Measurements from ENCODE around the gene SOBP.
"Not testable (repeated sequence)": the region's sequence is repeated elsewhere in the genome, so short reads cannot be mapped to it uniquely, and the experiment has no call there.

SOBP gene, protein sequence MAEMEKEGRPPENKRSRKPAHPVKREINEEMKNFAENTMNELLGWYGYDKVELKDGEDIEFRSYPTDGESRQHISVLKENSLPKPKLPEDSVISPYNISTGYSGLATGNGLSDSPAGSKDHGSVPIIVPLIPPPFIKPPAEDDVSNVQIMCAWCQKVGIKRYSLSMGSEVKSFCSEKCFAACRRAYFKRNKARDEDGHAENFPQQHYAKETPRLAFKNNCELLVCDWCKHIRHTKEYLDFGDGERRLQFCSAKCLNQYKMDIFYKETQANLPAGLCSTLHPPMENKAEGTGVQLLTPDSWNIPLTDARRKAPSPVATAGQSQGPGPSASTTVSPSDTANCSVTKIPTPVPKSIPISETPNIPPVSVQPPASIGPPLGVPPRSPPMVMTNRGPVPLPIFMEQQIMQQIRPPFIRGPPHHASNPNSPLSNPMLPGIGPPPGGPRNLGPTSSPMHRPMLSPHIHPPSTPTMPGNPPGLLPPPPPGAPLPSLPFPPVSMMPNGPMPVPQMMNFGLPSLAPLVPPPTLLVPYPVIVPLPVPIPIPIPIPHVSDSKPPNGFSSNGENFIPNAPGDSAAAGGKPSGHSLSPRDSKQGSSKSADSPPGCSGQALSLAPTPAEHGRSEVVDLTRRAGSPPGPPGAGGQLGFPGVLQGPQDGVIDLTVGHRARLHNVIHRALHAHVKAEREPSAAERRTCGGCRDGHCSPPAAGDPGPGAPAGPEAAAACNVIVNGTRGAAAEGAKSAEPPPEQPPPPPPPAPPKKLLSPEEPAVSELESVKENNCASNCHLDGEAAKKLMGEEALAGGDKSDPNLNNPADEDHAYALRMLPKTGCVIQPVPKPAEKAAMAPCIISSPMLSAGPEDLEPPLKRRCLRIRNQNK

DNA sequence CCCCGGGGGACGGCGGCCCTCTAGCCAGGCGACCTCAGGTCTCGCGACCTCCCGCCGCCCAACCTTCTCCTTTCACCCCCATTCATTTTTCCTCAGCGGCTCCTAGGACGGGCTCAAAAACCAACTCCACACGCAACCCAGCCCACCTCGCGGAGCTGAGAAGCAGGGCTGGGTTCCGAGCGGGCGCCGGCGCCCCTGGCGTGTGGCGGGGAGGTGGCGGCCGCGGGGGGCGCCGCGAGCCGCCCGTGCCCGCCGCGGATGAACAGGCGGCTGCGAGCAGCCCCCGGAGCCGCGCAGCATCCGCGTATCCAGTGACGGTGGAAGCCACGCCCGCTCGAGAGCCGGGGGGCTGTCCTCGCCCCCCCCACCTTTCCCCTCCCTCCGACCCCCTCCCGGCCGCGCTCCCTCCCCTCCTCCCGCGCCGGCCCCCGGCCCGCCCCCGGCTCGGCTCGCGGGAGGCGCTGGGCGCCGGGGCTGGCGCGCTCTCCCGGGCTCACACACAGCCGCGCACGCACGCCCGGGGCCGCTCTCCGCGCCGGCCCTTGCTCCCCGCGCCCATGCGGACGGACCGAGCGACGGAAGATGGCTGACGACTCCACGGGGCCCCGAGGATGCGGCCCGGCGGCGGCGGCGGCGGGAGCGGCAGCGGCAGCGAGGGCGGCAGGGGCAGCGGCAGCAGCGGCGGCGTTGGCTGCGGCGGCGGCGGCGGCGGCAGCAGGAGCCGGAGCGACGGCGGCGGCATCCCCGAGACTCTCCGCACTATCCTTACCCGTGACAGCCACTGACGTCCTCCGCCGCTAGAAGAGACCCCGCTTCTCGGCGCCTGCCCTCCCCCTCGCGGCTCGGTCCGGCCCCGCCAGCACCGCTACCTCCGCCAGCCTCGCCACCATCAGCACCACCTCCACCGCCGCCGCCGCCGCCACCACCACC is at the start of gene SOBP:
Gene SOBP, plus strand, starts transcription at position 482 of the 930 bp plus-strand sequence. CDS start 500 bp downstream, outside the sequence.
- FAIRE-seq, result no peak

DNA sequence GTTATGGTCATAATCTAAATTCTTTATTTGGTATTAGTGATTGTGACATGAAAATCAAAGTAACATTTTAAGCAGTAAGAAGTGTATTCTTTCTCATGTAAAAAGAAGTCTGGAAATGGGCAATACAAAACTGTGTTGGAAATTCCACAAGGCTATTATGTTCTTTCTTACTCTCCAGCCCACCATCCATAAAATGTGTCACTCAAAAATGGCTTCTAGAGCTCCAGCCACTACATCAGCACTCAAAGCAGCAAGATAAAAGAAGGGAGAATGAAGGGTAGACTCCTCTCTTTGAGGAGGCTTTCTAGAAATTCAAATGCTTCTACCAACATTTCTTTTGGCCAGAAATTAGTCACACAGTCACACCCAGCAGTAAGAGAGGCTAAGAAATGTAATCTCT is 49.0 kb upstream of the SOBP start:
- FAIRE-seq, result no peak

DNA sequence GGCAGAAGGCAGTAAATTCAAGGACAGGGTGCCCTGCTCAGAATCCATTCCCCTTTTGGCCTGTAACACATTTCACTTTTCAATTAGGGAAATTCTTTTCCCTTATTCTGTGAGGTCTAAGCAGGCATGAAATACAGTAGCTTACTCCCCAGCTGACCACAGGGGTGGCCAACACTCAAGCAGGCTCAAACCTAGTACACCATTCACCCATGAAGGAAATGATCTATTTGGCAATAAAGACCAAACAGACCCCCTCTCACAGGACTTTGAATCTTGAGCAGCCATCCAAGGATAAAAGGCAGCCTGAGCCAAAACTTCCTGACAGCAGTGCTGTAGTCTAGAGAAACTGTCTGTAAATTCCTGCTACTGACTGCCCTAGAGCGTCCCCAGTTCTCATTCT is 48.2 kb upstream of the SOBP start:
- FAIRE-seq, result no peak

DNA sequence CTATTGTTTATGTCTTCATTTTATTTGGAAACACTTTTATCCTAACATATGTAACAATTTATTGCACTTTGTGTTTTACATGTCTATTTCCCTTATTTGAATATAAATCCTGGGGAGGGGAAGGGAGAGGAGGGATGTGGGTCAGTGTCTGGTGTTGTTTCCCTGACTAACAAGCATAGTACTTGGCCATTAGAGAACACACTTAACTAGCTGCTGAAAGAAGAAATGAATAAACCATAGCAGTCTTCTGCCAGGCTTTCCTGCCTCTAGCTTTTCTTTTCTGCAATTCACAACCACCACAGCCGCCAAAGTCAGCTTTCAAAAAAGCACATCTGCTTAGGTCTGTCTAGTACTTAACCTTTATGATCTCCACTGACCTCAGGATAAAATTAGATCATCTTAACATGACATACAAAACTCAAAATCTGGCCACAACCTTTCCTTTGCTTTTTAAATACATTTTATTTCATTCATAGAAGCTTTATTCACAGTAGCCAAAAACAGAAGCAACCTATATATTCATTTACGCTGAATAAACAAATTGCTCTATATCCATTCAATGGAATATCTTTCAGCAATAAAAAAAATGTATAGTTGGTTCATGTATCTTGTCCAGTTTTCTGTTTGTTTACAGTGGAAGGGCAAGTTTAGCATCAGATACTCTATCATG is 46.8 kb upstream of the SOBP start:
- FAIRE-seq, result no peak

DNA sequence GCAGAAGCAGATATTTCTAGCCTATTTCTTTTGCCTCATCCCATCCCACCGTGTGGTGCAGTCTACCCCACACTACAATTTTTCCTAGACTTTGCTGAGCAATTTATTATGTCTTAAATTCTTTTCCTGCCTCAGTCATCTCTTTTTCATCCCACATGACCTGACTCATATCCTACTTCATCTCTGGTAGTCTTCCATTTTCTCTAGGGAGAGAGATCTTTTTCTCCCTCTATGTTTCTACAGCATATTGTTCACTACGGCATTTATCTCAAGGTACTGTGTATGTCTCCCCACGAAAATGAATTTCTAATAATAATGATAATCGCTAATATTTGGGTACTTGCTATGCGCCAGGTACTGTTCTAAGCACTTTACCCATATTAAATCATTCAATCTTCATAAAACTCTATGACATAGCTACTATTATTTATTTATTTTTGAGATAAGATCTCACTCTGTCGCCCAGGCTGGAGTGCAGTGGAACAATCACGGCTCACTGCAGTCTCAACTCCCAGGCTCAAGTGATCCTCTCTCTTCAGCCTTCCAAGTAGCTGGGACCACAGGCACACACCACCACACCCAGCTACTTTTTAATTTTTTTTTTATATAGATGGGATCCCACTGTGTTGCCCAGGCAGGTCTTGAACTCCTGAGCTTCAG is 46.2 kb upstream of the SOBP start:
- no peak for FAIRE-seq

DNA sequence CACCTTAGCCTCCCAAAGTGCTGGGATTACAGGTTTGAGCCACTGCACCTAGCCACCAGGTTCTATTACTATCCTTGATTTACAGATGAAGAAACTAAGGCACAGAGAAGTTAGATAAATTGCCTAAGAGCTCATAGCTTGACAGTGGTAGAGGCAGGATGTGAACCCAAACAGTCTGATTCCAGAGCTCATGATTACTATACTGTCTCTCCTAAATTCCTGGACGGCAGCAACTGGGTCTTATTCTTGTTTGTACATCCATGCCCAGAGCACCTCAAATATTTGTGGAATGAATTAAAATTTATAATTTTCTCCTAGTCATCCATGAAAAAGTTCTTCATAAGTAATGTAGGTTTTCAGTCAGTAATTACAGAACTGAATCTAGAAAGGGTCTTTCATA is 45.6 kb upstream of the SOBP start:
- no peak for FAIRE-seq

DNA sequence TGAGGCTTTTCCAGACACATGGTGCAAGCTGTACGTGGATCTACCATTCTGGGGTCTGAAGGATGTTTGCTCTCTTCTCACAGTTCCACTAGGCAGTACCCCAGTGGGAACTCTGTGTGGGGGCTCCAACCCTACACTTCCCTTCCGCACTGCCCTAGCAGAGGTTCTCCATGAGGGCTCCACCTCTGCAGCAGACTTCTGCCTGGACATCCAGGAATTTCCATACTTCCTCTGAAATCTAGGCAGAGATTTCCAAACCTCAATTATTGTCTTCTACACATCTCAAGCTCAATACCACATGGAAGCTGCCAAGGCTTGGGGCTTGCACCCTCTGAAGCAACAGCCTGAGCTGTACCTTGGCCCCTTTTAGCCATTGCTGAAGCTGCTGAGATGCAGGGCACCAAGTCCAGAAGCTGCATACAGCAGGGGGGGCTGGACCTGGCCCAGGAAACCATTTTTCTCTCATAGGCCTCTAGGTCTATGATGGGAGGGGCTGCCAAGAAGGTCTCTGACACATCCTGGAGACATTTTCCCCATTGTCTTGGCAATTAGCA is 42.2 kb upstream of the SOBP start:
- FAIRE-seq, result no peak

DNA sequence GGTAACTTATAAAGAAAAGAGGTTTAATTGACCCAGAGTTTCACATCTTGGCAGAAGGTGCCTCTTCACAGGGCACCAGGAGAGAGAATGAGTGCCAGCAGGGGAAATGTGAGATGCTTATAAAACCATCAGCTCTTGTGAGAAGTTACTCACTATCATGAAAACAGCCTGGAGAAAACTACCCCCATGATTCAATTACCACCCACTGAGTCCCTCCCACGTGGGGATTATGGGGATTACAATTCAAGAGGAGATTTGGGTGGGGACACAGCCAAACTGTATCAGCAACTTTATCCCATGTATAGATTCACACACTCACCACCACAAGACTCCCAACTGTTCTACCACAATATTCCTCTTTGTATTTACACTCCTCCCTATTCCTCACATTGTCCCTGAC is 41.1 kb upstream of the SOBP start:
- no peak for FAIRE-seq

DNA sequence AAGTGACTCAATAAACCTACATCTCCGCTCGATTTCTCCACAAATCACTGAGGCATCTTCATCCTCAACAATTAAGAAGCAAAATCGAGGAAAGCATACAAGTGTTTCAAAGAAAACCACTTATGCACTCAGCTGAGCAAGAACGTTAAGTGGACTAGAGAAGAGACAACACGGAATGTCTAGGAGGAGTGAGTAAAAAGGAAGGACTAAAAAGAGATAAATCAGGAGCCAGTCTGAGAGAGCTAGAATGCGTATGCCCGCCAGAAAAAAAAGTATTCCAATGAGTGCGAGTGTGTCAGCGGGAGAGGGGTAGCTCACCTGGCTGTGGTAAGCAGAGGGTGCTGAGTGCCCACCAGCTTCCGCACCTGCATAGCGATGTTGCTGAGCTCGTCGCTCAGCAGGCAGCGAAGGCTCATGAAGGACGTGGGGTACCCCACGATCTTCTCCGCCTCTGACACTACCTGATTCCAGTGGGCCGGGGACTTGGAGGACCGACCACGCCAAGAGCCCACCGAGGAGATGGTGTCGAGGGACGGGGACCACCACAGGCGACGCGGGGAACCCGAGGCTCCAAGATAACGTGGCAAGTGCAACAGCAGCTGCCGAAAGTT is 31.1 kb upstream of the SOBP start:
- FAIRE-seq, result no peak

DNA sequence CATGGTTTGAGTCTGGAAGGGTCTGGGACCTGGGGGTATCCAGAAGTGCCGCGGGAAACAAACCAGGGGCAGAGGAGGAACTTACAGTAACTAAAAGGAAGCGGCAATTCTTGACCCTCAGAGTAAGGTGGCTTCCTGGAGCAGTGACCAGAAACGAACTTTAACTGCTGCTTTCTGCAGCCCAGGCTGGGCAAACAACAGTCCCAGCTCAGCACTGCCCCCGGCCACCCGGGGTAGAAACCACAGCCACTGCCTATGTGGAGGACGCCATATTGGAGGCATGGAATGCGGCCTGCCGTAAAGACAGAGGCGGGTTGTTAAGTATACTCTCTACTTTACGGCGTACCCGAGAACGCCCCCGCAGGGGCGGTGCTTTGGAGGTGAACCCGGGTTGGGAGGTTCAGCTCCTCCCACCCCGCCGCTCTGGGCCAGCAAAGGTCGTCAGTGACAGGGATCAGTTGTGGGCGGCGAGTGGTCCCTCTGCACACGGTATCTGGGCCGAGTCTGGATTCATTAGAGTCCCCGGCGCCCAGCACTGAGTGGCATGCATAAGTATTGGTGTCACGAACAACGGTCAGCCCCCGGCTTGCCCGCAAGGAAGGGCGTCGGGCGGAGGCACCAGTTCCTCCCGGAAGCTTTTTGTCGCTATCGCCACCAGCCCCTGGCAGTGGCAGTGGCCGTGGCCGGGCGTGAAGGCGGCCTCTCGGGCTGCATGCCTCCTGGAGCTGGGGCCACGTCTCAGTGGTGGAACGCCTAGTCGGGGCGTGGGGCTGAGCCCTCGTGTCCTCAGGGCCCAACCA is 30.4 kb upstream of the SOBP start, which contains the start of gene PDSS2:
Gene PDSS2, minus strand, starts transcription at position 282 of the 800 bp plus-strand sequence. Its CDS starts 279 bp downstream, at position 3.
- FAIRE-seq, result peak; percentile 36

DNA sequence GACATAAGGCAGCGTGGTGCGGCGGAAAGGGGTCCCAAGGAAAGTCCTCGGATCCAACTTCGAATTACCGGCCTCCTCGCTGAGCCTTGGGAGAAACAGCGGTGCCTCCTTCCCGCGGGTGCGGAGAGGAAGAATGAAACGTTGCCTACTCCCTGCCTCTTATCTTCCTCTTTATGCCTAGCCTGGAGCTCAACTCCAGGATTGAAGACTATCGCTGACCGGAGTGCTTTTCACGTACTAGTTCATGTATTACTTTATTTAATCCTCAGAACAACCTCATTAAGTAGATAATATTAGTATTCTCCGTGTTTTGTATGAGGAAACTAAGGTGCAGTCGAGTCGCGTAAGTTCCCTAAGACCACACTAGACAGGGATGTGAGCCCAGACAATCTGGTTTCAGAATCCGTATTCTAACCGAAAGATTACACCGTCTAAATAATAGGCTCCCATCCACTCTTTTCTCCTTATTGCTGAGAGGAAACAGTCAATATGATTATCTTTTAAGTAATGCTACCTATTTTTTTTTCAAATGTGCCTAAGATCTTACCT is 29.8 kb upstream of the SOBP start:
- FAIRE-seq, result no peak

DNA sequence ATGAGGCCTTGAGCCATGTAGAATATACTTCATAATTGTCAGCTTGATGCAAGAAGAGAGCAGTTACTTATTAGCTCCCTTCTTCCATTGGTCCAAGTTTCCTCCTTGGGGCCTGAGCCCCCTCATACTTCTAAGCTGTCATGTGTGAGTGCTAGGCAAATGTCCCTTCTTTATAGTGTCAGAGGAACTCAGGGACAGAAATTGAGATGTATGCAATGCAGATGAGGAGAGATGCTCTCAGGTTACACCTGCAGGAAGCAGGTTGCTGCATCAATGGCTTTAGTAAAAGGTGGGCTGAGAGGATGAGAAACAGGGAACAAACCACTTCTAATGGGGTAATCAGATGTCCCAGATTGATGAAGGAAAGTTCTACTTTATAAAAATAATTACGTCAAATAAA is 23.9 kb upstream of the SOBP start:
- FAIRE-seq, result no peak

DNA sequence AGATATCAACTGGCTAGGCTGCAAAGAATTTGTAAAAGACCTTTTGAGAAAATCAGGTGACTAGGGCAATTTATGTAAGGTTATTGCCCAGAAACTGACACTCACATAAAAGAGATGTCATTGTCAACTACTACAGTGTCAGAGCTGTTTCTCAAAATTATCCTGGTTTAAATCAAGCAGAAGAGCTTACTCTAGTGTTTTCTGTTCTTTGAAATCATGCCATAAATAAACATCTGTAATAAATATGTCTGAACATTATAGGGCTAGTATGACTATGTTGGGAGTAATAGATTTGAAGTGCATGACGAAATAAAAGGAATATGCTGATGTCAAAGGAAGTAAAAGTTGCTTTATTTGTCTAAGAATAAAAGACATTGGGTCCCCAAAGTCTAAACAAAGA is 19.6 kb upstream of the SOBP start:
- FAIRE-seq, result no peak

DNA sequence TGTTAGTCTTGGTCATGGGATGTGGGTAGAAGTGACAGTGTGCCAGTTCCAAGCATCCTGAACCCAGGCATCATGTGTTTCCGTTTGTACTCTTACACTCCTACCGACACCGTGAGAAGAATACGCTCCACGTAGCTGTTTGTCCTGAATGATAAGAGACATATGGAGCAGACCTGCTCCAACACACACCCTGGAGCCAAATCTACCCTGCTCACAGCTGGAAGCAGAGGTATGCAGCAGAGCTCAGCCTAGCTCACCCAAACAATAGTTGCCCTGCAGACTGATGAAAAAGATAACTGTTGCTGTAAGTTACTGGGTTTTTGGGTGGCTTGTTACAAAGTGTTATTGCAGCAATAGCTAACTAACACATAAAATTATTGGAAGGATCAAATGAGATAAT is 16.3 kb upstream of the SOBP start:
- no peak for FAIRE-seq

DNA sequence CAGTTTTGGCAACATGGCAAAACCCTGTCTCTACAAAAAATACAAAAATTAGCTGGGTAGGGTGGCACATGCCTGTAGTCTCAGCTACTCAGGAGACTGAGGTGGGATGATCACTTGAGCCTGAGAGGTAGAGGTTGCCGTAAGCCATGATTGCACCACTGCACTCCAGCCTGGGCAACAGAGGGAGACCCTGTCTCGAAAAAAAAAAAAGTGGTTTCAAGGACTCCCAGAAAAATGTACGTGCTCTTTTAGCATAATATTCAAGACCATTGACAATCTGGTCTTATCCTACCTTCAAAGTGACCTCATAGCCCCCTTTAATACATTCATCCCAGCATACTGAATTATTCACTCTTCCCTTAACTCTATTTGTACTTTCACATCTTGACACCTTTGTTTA is 14.6 kb upstream of the SOBP start:
- not testable (repeated sequence) for FAIRE-seq

DNA sequence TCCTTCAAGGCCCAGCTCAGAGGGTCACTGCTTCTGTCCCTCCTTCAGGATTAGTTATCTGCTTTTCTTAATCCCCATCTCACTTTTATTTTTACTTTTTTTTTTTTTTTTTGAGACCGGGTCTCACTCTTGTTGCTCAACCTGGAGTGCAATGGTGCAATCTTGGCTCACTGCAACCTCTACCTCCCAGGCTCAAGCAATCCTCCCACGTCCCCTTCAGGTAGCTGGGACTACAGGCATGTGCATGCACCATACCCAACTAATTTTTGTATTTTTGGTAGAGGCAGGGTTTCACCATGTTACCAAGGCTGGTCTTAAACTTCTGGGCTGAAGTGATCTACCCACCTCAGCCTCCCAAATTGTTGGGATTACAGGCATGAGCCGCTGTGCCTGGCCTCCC is 14.1 kb upstream of the SOBP start:
- FAIRE-seq, result not testable (repeated sequence)

DNA sequence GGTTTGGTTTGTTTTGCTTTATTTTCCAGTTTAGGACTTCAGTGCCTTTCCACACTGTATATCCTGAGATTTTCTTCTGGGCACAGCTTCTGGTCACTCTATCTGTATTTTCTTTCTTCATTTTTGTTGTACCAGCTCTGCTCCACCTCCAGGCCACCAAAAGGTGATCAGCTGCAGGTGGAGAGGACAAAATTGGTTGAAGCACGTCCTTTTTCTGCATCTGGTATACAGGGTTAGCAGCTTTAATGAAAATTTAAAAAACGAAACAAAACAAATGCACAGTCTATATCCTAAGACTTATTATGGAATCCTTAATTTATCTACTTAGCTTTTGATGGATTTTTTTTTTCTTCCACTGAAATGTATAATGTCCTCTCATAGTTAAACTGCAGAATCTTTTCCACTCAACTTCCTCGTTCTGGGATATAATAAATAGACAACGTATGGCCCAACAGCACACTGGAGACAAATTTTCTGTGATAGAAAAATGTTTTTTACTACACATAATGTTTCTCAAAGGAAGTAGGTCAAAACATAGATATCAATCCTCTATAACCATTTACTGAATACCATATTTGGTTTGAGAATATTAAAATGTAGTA is 10.7 kb upstream of the SOBP start:
- no peak for FAIRE-seq

DNA sequence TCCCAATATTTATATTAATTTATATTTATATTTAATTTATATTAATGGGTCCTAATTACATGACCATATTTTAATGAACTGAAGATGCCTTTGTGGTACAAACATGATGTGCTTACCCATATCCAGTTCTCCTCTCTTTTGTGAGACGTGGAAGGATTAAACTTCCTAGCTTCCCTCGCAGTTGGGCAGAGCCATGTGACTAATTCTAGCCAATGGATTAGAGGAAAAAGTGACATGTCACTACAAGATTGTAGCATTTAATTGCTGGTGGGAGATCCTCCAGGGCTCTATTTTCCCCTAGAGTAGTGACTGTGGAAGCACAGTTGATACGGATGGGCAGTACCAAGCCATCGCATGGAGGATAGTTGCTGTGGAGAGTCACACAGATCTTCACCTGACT is 4.8 kb upstream of the SOBP start:
- FAIRE-seq, result no peak

DNA sequence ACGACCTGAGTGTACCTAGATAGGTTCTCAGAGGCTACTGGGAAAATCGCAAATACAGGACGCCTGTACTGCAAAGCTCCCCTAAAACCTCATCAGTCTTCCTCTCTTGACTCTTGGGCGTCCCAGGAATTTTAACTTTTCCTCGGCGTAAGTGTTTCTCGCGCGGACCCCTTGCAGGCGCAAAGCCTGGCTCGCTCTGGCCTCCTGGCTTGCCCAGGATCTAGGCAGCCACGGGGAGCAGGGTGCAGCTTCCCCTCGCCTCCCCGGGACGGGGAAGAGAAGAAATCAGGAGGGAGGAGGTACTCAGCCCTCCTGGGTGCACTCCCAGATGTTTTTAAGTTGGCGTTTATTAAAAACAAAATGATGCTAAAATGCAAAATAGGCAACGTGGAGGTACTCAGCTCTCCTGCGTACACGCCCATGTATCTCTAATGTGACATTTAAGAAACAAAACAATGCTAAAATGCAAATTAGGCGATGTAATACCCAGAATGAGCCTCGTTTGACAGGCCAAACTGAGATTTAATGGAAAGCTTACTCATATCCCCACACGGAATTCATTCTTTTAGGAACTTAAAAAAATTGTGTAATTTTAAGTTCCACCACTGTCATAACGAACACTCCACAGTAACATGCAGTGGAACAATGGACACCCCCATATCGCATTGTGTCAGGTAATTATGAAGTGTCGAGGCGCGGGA is 1.6 kb upstream of the SOBP start:
- FAIRE-seq, result no peak
